CD4-positive, alpha-beta T cell treated with Interleukin-15 for 4 hours (primary cell): ENCODE results near the gene CYGB.
A peak's percentile ranks its signal among the peaks of the same experiment; 100 is the strongest.
"Not testable (repeated sequence)": the region's sequence is repeated elsewhere in the genome, so short reads cannot be mapped to it uniquely, and the experiment has no call there.

Source experiments
- DNase-seq: peaks from one replicate; pipeline ENCODE4 v3.0.0-alpha.2; 2020; ENCODE audit warnings: low spot score

The CYGB gene

GRCh38 chr17:76538281-76538931 lies 897 bp upstream of the CYGB start:
- DNase-seq, result no peak

- DNase-seq, result no peak
These were observed 276 bp downstream of the CYGB start for GRCh38 chr17:76537288-76537577.

GRCh38 chr17:76536511-76537287 lies 810 bp downstream of the CYGB start:
- no peak for DNase-seq

- no peak for DNase-seq
These were observed 1.6 kb downstream of the CYGB start for GRCh38 chr17:76535788-76536510.

GRCh38 chr17:76534831-76535732 lies 2.4 kb downstream of the CYGB start:
- DNase-seq, result no peak

- DNase-seq, result not testable (repeated sequence)
These were observed 3.7 kb downstream of the CYGB start for GRCh38 chr17:76533640-76534359.

GRCh38 chr17:76532072-76532651 lies 5.3 kb downstream of the CYGB start:
- DNase-seq, result no peak

GRCh38 chr17:76531486-76532038 lies 5.9 kb downstream of the CYGB start:
- no peak for DNase-seq

GRCh38 chr17:76530811-76531485 lies 6.6 kb downstream of the CYGB start:
- DNase-seq, result no peak

GRCh38 chr17:76530095-76530723 lies 7.3 kb downstream of the CYGB start:
- no peak for DNase-seq

GRCh38 chr17:76529224-76530094 lies 8.1 kb downstream of the CYGB start:
- DNase-seq, result no peak

- no peak for DNase-seq
These were observed 8.8 kb downstream of the CYGB start for GRCh38 chr17:76528528-76529223.

- DNase-seq, result no peak
These were observed 9.4 kb downstream of the CYGB start for GRCh38 chr17:76528156-76528527.

- peak; percentile 39 for DNase-seq
These were observed 9.9 kb downstream of the CYGB start for GRCh38 chr17:76527430-76528111.

GRCh38 chr17:76527016-76527415 lies 10.5 kb downstream of the CYGB start:
- DNase-seq, result not testable (repeated sequence)

- DNase-seq, result not testable (repeated sequence)
These were observed 12.0 kb downstream of the CYGB start for GRCh38 chr17:76525513-76525833.

- no peak for DNase-seq
These were observed 12.7 kb downstream of the CYGB start for GRCh38 chr17:76524598-76525512.
